Ectodermal cell (in vitro differentiated cells): ENCODE measurements around the gene SMIM38.

Experiments
- H3K27ac ChIP-seq: 2 replicates; pipeline ENCODE4 v1.7.0; 2013; ENCODE audit warnings: mild to moderate bottlenecking, low read depth, low read length; ENCODE audit not compliant: insufficient read depth, poor library complexity, severe bottlenecking
- H3K27me3 ChIP-seq: 2 replicates; pipeline ENCODE4 v1.7.0; 2013; ENCODE audit warnings: mild to moderate bottlenecking, low read length; ENCODE audit not compliant: insufficient read depth, control insufficient read depth, poor library complexity, severe bottlenecking
- H3K36me3 ChIP-seq: one replicate; pipeline ENCODE4 v1.7.0; 2013; ENCODE audit warnings: low read length; ENCODE audit not compliant: control insufficient read depth, insufficient read depth
- H3K4me1 ChIP-seq: one replicate; pipeline ENCODE4 v1.7.0; 2013; ENCODE audit warnings: low read length; ENCODE audit not compliant: control insufficient read depth, insufficient read depth
- H3K4me3 ChIP-seq: 2 replicates; pipeline ENCODE4 v1.7.0; 2013; ENCODE audit warnings: low read depth, low read length, control low read depth; ENCODE audit not compliant: insufficient read depth
- H3K9me3 ChIP-seq: 2 replicates; pipeline ENCODE4 v1.7.0; 2013; ENCODE audit warnings: mild to moderate bottlenecking, low read length, moderate library complexity; ENCODE audit not compliant: control insufficient read depth
- WGBS, 2 experiments: methylation state at CpG; one replicate each; pipeline ENCODE4 v1.1.7; 2013; ENCODE audit warnings: missing lambda C conversion rate in 2 of 2; 5-methylcytosine and 5-hydroxymethylcytosine counted together

Gene SMIM38

DNA sequence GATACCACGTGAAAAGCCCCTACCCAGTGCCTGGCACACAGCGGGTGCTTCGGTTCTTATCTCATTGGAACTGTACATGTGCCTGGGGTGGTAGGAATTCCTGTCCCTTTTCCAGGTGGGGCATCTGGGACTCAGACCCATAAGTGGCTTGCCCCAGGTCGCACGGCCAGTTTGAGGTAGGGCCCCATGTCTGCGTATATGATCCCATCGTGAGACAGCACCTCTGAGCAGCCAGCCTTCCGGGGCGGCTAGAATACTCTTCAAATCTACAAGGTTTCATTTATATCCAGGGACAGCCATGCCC lies 33.5 kb upstream of the SMIM38 start:
- Histone ChIP-seq H3K36me3 (no peaks in the 10 kb centered on the region), H3K27me3 (no peaks in the 10 kb centered on the region), H3K9me3 (no peaks in the 10 kb centered on the region), H3K4me3 (no peak overlapping the region), H3K4me1 (peaks cover 20% of the 10 kb centered on the region), H3K27ac (no peak overlapping the region)
- 68 to 72% methylated on average over 9 of the region's 9 CpGs for WGBS, 2 experiments

DNA sequence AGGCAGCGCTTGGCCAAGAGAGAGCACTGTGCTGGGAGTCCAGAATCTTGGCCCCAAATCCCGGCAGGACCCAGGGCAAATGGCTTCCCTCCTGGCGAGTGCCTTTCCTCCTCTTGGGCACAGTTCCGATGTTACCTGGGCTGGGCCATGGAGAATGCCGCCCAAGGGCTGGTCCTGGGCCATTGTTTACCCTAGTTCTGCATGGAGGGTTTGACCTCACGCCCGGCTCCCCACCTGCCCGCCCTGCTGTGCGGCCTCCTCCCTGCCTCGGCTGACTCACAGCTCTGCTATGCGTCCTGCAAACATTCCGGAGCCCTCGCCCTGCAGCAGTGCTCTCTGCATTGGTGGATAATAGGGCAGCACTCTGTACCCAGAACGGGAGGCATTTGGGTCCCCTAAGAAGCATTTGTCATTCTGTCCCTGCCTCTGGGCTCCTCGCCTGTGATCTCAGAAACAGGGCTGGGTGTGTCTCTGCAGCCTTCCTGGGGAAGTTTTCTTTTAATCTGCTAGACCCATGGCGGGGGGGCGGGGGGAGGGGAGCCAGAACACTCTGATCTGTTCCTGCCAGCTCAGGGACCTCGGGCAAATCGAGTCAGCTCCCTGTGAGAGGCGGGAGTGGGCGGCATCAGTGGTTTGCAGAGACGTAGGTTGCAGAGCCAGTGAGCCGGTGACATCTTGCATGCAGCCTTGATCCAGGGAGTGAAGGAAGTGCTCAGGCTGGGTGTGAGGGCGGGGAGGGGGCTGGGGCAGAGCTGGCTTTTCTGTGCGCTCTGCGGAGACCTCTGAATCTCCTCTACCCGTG lies 32.9 kb upstream of the SMIM38 start:
- Histone ChIP-seq H3K36me3 (no peaks in the 10 kb centered on the region), H3K4me1 (peaks cover 20% of the 10 kb centered on the region), H3K9me3 (no peaks in the 10 kb centered on the region), H3K4me3 (peak overlapping the region; percentile 11), H3K27ac (peak overlapping the region; percentile 79), H3K27me3 (no peaks in the 10 kb centered on the region)
- WGBS, 2 experiments, result 5% methylated on average over 27 of the region's 27 CpGs

DNA sequence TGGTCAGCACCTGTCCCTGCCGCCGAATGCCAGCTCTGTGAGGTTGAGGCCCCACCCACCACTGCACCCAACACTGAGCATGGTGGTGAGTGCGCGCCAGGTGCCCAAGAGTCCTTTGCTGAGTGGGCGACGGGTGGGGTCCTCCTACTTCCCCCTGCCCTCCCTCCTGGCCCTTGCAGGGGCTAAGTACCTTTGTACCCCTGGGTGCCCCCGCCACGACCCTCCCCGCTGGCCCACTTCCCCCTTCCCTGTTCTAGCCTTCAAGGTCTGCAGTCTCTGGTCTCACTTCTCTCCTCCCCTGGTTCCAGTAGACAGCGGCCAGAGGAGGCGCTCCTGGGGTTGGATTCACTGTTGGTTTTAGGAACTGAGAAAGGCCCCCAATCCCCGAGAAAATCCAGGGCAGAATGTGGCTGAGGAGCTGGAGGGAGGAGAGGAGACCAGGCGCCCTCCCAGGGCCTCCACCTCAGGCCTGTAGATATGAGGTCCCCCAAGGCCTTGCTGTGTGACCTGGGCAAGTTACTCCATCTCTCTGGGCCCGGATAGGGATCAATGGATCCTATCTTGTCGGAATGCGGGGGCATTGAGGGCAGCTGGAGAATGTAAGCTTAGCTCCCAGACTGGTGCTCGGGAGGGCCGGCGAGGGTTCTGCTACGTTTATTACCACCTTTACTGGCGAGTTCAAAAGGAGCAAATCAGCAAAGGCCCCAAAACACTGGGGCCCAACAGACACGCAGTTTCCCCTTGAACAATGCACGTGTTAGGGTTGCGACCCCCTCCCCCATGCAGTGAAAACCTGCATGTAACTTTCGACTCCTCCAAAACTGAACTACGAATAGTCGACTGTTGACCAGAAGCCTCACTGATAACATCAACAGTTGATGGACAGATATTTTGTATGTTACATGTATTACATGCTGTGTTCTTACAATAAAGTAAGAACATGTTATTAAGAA lies 31.9 kb upstream of the SMIM38 start:
- WGBS, 2 experiments, result 65 to 69% methylated on average over 27 of the region's 27 CpGs
- Histone ChIP-seq H3K4me3 (peak overlapping the region; percentile 4), H3K27ac (peak overlapping the region; percentile 79)

DNA sequence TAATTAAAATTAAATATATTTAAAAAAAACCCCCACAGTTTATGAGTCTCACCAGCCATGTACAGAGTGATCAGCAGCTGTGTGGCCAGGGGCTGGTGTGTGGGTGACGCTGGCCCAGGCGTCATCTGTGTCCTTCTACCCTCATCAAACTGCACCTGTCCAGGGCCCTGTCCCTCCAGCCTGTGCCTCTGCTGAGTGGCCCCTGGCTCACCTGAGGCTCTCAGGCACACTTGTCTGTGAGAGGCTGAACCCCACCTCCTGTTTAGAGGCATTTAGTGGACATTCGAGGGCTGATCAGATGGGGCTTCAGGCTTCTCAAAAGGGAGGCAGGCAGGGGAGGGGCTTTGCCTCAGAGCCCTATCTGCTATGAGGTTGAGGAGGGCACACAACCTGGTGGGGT lies 29.9 kb upstream of the SMIM38 start:
- Histone ChIP-seq H3K9me3 (no peaks in the 10 kb centered on the region), H3K27ac (no peak overlapping the region), H3K27me3 (no peaks in the 10 kb centered on the region), H3K4me3 (no peak overlapping the region), H3K4me1 (peaks cover 20% of the 10 kb centered on the region), H3K36me3 (no peaks in the 10 kb centered on the region)
- 90 to 94% methylated on average over 3 of the region's 3 CpGs for WGBS, 2 experiments

More for the DNA sequence above, 31.9 kb upstream of the SMIM38 start:
- Histone ChIP-seq H3K9me3 (no peaks in the 10 kb centered on the region), H3K36me3 (no peaks in the 10 kb centered on the region), H3K27me3 (no peaks in the 10 kb centered on the region), H3K4me1 (peaks cover 20% of the 10 kb centered on the region)

DNA sequence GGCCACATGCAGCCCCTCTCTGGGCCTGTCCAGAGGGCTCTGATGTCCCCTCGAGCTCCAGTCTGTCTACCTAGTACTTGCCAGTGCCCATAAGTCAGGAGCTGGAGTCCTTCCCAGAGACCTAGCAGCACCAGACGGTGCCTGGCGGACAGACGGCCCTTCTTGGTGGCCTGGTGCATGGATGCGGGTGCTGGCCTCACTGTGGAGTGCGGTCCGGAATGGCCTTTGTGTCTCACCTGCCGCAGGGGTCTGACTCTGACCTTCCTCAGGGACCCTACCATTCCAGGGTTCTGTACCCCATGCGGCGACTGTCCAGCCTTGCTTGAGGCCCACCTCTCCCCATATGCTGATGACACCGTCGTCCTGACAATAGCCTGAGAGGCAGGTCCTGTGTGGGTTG lies 29.4 kb upstream of the SMIM38 start:
- WGBS, 2 experiments, result 93 to 94% methylated on average over 12 of the region's 12 CpGs
- H3K9me3 ChIP-seq, result no peaks in the 10 kb centered on the region
- no peak overlapping the region for H3K4me3 ChIP-seq

DNA sequence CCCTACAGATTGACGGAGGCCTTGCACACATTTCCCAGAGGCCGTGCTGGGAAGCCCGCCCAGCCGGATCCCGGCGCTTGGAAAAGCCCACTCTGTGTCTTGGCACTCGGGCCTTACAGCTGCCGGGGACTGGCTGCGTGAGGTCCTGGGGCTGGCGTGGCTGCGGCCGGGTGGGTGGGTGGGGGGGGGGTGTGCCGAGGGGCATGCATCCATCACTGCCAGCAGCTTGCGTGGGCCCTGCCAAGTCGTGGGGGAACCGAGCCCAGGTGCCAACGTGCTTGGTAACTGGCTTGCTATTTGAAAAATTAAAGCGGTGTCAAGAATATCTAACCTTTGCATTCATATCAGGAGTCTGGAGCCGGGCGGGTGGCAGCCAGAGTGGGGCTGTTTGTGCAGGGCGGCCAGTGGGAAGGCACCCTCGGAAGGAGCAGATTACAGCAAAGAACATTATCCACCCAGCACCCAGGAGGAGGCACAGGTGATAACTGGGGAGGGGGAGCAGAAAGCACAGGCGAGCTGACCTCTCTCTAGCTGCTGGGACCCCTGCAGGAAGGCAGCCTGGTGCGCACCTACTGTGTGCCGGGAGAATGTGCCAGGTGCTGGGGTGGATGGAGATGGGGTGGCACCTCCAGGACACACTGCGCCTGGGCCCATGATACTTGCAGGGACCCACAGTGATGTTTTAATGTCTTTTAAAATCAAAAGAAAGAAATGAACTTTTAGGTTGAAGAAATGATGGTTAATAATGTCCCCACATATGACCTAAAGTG lies 28.5 kb upstream of the SMIM38 start:
- Histone ChIP-seq H3K36me3 (no peaks in the 10 kb centered on the region), H3K4me3 (no peak overlapping the region), H3K4me1 (peaks cover 27% of the 10 kb centered on the region), H3K9me3 (no peaks in the 10 kb centered on the region), H3K27ac (no peak overlapping the region), H3K27me3 (no peaks in the 10 kb centered on the region)
- 90 to 92% methylated on average over 24 to 25 of the region's 26 CpGs for WGBS, 2 experiments

More for the DNA sequence above, 29.4 kb upstream of the SMIM38 start:
- Histone ChIP-seq H3K4me1 (peaks cover 24% of the 10 kb centered on the region), H3K27ac (no peak overlapping the region), H3K27me3 (no peaks in the 10 kb centered on the region), H3K36me3 (no peaks in the 10 kb centered on the region)

DNA sequence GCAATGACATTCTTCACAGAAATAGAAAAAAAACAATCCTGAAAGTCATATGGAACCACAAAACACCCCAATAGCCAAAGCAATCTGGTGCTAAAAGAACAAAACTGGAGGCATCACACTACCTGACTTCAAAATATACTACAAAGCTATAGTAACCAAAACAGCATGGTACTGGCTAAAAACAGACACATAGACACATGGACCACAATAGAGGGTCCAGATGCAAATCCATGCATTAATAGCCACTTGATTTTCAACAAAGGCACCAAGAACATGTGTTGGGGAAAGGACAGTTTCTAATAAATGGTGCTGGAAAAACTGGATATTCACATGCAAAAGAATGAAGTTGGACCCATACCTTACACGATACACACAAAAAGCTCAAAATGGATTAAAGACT lies 27.9 kb upstream of the SMIM38 start:
- Histone ChIP-seq H3K27me3 (no peaks in the 10 kb centered on the region), H3K9me3 (no peaks in the 10 kb centered on the region), H3K27ac (no peak overlapping the region), H3K4me3 (no peak overlapping the region), H3K36me3 (no peaks in the 10 kb centered on the region), H3K4me1 (peaks cover 25% of the 10 kb centered on the region)
- 80 to 100% methylated on average over 1 of the region's 1 CpG for WGBS, 2 experiments

DNA sequence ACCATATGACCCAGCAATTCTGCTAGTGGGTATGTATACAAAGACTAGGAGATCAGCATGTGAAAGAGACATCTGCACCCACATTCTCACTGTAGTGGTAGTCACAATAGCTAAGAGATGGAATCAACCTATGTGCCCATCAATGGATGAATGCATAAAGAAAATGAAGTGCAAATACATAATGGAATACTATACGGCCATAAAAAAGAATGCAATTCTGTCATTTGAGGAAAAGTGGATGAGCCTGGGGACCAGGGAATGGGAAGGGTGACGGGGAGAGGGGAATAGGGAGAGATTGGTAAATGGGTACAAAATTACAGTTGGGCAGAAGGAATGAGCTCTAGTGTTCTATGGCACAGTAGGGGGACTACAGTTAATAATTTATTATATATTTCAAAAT lies 26.7 kb upstream of the SMIM38 start:
- Histone ChIP-seq H3K9me3 (peaks cover 3% of the 10 kb centered on the region), H3K36me3 (no peaks in the 10 kb centered on the region), H3K27me3 (no peaks in the 10 kb centered on the region), H3K27ac (no peak overlapping the region), H3K4me3 (no peak overlapping the region), H3K4me1 (peaks cover 14% of the 10 kb centered on the region)
- 93 to 97% methylated on average over 2 of the region's 2 CpGs for WGBS, 2 experiments

DNA sequence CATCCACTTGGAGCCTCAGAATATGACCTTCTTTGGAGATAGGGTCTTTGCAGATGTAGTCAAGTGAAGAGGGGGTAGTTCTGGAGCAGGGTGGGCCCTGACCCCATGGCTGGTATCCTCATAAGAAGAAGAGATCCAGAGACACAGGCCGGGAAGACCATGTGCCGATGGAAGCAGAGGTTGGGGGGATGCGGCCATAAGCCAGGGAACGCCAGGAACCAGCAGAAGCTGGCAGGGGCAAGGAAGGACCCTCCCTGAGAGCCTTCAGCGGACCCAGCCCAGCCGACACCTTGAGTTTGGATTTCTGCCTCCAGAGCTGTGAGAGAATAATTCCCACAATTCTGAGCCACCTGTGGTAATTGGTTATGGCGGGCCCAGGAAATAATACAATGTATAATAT lies 26.1 kb upstream of the SMIM38 start:
- no peaks in the 10 kb centered on the region for H3K27me3 ChIP-seq
- 93 to 98% methylated on average over 7 of the region's 7 CpGs for WGBS, 2 experiments

DNA sequence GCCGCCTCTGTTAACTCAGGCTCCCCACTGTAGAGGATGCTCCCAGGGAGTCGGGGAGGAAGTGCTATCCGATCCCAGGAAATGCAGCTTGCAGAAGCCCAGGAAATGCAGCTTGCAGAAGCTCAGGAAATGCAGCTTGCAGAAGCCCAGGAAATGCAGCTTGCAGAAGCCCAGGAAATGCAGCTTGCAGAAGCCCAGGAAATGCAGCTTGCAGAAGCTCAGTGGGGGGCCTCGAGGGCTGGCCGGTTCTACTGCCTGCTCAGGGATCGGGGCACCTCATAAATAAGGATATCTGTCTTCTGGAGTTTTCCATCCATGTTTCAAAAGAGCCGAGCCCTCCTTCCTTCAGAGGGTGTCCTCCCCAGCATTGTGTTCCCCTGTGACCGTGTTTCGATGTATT lies 25.1 kb upstream of the SMIM38 start:
- Histone ChIP-seq H3K9me3 (peaks cover 3% of the 10 kb centered on the region), H3K4me3 (no peak overlapping the region), H3K4me1 (peaks cover 11% of the 10 kb centered on the region), H3K27me3 (no peaks in the 10 kb centered on the region), H3K36me3 (no peaks in the 10 kb centered on the region), H3K27ac (no peak overlapping the region)
- WGBS, 2 experiments, result 73 to 75% methylated on average over 9 of the region's 9 CpGs

More for the DNA sequence above, 26.1 kb upstream of the SMIM38 start:
- Histone ChIP-seq H3K4me1 (peaks cover 11% of the 10 kb centered on the region), H3K27ac (no peak overlapping the region), H3K36me3 (no peaks in the 10 kb centered on the region), H3K9me3 (peaks cover 3% of the 10 kb centered on the region), H3K4me3 (no peak overlapping the region)
